ENCODE results near the gene PPP4C.
A peak's percentile ranks its signal among the peaks of the same experiment; 100 is the strongest.
"Not testable (repeated sequence)": the region's sequence is repeated elsewhere in the genome, so short reads cannot be mapped to it uniquely, and the experiment has no call there.

Gene PPP4C

GRCh38 chr16:30121741-30122571, 46.2 kb downstream of the PPP4C start:
- TF ChIP-seq, protein P1, sequence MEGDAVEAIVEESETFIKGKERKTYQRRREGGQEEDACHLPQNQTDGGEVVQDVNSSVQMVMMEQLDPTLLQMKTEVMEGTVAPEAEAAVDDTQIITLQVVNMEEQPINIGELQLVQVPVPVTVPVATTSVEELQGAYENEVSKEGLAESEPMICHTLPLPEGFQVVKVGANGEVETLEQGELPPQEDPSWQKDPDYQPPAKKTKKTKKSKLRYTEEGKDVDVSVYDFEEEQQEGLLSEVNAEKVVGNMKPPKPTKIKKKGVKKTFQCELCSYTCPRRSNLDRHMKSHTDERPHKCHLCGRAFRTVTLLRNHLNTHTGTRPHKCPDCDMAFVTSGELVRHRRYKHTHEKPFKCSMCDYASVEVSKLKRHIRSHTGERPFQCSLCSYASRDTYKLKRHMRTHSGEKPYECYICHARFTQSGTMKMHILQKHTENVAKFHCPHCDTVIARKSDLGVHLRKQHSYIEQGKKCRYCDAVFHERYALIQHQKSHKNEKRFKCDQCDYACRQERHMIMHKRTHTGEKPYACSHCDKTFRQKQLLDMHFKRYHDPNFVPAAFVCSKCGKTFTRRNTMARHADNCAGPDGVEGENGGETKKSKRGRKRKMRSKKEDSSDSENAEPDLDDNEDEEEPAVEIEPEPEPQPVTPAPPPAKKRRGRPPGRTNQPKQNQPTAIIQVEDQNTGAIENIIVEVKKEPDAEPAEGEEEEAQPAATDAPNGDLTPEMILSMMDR (IDR thresholded peaks at IDR 0.05): no peak
- peaks cover 0 to 31% (median 16%) of the 10 kb centered on the region in 4 donors for H3K4me1 ChIP-seq
- no peaks in the 10 kb centered on the region for H3K27me3 ChIP-seq
- H3K36me3 ChIP-seq: peaks cover 32 to 50% (median 35%) of the 10 kb centered on the region in 3 donors
- intact Hi-C loops (cut with DNase I; ENCODE audit: low total_unique reads): no loop called here
- DNase-seq: peak; percentile 82 to 90
- peak overlapping the region; percentile 95 to 97 for H3K27ac ChIP-seq
- peak overlapping the region; percentile 91 to 95 for H3K4me3 ChIP-seq
- no peaks in the 10 kb centered on the region for H3K9me3 ChIP-seq

DNA sequence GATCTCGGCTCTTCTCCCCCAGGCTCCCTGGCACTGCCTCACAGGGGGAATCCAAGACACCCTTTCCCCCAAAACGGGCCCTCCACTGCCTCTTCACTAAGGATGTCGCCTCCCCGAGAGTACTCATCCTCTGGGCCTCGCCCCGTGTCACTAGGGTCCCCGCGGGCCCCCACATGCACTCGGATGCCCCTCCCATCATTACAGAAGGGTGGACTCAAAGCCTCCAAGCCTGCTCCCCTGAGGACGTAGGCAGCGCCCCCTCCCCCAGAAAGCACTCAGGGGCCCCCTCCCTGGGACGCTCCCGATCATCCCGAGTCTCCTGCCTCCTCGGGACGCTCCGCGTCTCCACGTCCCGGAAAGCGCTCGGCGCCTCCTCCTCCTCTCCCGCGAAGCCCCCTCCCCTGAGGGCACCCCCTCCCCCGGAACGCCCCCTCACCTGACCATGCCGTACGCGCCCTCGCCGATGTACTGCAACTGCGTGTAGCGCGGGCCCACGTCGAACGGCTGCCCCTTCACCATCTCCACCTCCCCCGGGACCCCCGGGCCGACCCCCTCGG, 46.9 kb downstream of the PPP4C start:
- intact Hi-C loops (cut with DNase I; ENCODE audit: low total_unique reads): loop anchor here (1.0 kb wide), 1 partner anchor 26 kb away; the partner anchor contains the start of gene YPEL3
- peak in 1 of 2 donors; percentile 76 for DNase-seq
- H3K4me3 ChIP-seq: peak overlapping the region; percentile 91 to 95
- no peaks in the 10 kb centered on the region for H3K9me3 ChIP-seq
- TF ChIP-seq, protein P1 (IDR thresholded peaks at IDR 0.05): no peak
- peaks cover 24 to 43% (median 28%) of the 10 kb centered on the region in 3 donors for H3K36me3 ChIP-seq
- H3K27me3 ChIP-seq: no peaks in the 10 kb centered on the region
- peak overlapping the region; percentile 95 to 97 for H3K27ac ChIP-seq
- peaks cover 0 to 31% (median 16%) of the 10 kb centered on the region in 4 donors for H3K4me1 ChIP-seq

DNA sequence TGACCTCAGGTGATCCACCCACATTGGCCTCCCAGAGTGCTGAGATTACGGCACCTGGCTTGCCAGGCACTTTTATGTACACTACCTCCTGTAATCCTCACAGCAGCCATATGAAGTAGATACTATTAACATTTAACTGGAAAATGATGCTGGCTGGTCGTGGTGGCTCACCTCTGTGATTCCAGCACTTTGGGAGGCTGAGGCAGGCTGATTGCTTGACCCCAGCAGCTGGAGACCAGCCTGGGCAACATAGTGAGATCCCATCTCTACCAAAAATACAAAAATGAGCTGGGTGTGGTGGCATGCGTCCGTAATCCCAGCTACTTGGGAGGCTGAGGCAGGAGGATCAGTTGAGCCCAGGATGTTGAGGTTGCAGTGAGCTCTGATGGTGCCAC, 49.2 kb downstream of the PPP4C start:
- H3K4me3 ChIP-seq: no peak overlapping the region
- TF ChIP-seq, protein P1 (IDR thresholded peaks at IDR 0.05): no peak
- DNase-seq: no peak
- H3K27ac ChIP-seq: peak overlapping the region; percentile 95 to 97
- H3K27me3 ChIP-seq: no peaks in the 10 kb centered on the region
- peaks cover 0 to 31% (median 16%) of the 10 kb centered on the region in 4 donors for H3K4me1 ChIP-seq
- no peaks in the 10 kb centered on the region for H3K9me3 ChIP-seq
- intact Hi-C loops (cut with DNase I; ENCODE audit: low total_unique reads): no loop called here
- peaks cover 4 to 20% (median 5%) of the 10 kb centered on the region in 3 donors for H3K36me3 ChIP-seq

DNA sequence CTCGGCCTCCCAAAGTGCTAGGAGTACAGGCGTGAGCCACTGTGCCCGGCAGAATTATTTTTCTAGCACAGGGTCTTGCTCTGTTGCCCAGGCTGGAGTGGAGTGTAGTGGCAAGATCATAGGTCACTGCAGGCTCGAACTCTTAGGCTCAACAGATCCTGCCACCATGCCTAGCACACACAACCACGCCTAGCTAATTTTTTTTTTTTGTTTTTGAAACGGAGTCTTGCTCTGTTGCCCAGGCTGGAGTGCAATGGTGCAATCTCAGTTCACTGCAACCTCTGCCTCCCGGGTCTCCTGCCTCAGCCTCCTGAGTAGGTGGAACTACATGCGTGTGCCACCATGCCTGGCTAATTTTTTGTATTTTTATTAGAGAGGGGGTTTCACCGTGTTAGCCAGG, 49.9 kb downstream of the PPP4C start:
- intact Hi-C loops (cut with DNase I; ENCODE audit: low total_unique reads); DNase-seq; H3K9me3 ChIP-seq; H3K27ac ChIP-seq; H3K4me3 ChIP-seq; H3K27me3 ChIP-seq: not testable (repeated sequence)
- H3K36me3 ChIP-seq: peaks cover 0 to 12% (median 0%) of the 10 kb centered on the region in 3 donors
- H3K4me1 ChIP-seq: peaks cover 0 to 31% (median 16%) of the 10 kb centered on the region in 4 donors

GRCh38 chr16:30127993-30128392, 52.2 kb downstream of the PPP4C start:
- intact Hi-C loops (cut with DNase I; ENCODE audit: low total_unique reads): no loop called here
- no peak overlapping the region for H3K27ac ChIP-seq
- H3K9me3 ChIP-seq: no peaks in the 10 kb centered on the region
- peaks cover 0 to 17% (median 7%) of the 10 kb centered on the region in 4 donors for H3K4me1 ChIP-seq
- TF ChIP-seq, protein P1 (IDR thresholded peaks at IDR 0.05): no peak
- no peaks in the 10 kb centered on the region for H3K27me3 ChIP-seq
- no peaks in the 10 kb centered on the region for H3K36me3 ChIP-seq
- DNase-seq: no peak
- H3K4me3 ChIP-seq: no peak overlapping the region

- H3K9me3 ChIP-seq: no peaks in the 10 kb centered on the region
- H3K27ac ChIP-seq: no peak overlapping the region
- intact Hi-C loops (cut with DNase I; ENCODE audit: low total_unique reads): no loop called here
- DNase-seq: no peak
- no peaks in the 10 kb centered on the region for H3K36me3 ChIP-seq
- H3K27me3 ChIP-seq: no peaks in the 10 kb centered on the region
- TF ChIP-seq, protein P1 (IDR thresholded peaks at IDR 0.05): no peak
- H3K4me1 ChIP-seq: no peaks in the 10 kb centered on the region
- no peak overlapping the region for H3K4me3 ChIP-seq
Measured at GRCh38 chr16:30131869-30132475, 56.2 kb downstream of the PPP4C start.
